ENCODE results near the gene CYTH4.

Gene CYTH4

GRCh38 chr22:37295213-37295886 lies 13.0 kb downstream of the CYTH4 start:
- TF ChIP-seq, protein P1, sequence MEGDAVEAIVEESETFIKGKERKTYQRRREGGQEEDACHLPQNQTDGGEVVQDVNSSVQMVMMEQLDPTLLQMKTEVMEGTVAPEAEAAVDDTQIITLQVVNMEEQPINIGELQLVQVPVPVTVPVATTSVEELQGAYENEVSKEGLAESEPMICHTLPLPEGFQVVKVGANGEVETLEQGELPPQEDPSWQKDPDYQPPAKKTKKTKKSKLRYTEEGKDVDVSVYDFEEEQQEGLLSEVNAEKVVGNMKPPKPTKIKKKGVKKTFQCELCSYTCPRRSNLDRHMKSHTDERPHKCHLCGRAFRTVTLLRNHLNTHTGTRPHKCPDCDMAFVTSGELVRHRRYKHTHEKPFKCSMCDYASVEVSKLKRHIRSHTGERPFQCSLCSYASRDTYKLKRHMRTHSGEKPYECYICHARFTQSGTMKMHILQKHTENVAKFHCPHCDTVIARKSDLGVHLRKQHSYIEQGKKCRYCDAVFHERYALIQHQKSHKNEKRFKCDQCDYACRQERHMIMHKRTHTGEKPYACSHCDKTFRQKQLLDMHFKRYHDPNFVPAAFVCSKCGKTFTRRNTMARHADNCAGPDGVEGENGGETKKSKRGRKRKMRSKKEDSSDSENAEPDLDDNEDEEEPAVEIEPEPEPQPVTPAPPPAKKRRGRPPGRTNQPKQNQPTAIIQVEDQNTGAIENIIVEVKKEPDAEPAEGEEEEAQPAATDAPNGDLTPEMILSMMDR (IDR thresholded peaks at IDR 0.05; ENCODE audit: poor library complexity, severe bottlenecking) = no peak
- ATAC-seq (ENCODE audit: low read depth) = no peak
- Histone ChIP-seq H3K4me3 (ENCODE audit: severe bottlenecking) (no peak overlapping the region), H3K36me3 (ENCODE audit: low read depth) (no peaks in the 10 kb centered on the region), H3K4me1 (ENCODE audit: insufficient read depth, poor library complexity, severe bottlenecking) (no peaks in the 10 kb centered on the region), H3K27ac (ENCODE audit: poor library complexity, severe bottlenecking) (no peak overlapping the region), H3K27me3 (ENCODE audit: insufficient read depth, poor library complexity, severe bottlenecking) (no peaks in the 10 kb centered on the region), H3K9me3 (ENCODE audit: severe bottlenecking) (no peaks in the 10 kb centered on the region)
- no peak for DNase-seq (ENCODE audit: low spot score)

DNA sequence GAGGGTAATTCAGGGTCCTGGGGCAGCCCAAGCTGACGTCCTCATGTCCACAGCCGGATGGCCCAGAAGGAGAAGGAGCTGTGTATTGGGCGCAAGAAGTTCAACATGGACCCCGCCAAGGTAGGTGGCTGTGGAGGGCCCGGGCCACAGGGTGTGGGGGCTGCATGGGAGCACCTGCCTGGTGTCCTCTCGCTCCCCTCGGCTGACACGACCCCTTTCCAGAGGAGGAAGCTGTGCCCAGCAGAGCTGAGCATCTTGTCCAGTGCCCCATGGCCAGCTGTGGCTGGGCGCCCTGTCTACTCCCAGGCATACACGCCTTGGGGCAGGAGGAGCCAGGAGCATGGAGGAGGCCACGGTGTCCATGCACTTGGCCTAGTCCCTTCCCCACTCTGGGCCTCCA lies 13.6 kb downstream of the CYTH4 start:
- DNase-seq (ENCODE audit: low spot score) (no peak), ATAC-seq (ENCODE audit: low read depth) (no peak)
- Histone ChIP-seq H3K27ac (ENCODE audit: poor library complexity, severe bottlenecking) (no peak overlapping the region), H3K4me3 (ENCODE audit: severe bottlenecking) (no peak overlapping the region), H3K27me3 (ENCODE audit: insufficient read depth, poor library complexity, severe bottlenecking) (no peaks in the 10 kb centered on the region), H3K36me3 (ENCODE audit: low read depth) (no peaks in the 10 kb centered on the region), H3K9me3 (ENCODE audit: severe bottlenecking) (no peaks in the 10 kb centered on the region), H3K4me1 (ENCODE audit: insufficient read depth, poor library complexity, severe bottlenecking) (no peaks in the 10 kb centered on the region)
- TF ChIP-seq, protein P1 (IDR thresholded peaks at IDR 0.05; ENCODE audit: poor library complexity, severe bottlenecking) = no peak

- no peaks in the 10 kb centered on the region for H3K36me3 ChIP-seq (ENCODE audit: low read depth)
- peaks cover 4% of the 10 kb centered on the region for H3K4me1 ChIP-seq (ENCODE audit: insufficient read depth, poor library complexity, severe bottlenecking)
- no peaks in the 10 kb centered on the region for H3K9me3 ChIP-seq (ENCODE audit: severe bottlenecking)
- ATAC-seq (ENCODE audit: low read depth) (no peak), DNase-seq (ENCODE audit: low spot score) (no peak)
- no peak overlapping the region for H3K4me3 ChIP-seq (ENCODE audit: severe bottlenecking)
- TF ChIP-seq, protein P1 (IDR thresholded peaks at IDR 0.05; ENCODE audit: poor library complexity, severe bottlenecking) = no peak
- H3K27me3 ChIP-seq (ENCODE audit: insufficient read depth, poor library complexity, severe bottlenecking) = no peaks in the 10 kb centered on the region
- H3K27ac ChIP-seq (ENCODE audit: poor library complexity, severe bottlenecking) = no peak overlapping the region
Measured at GRCh38 chr22:37298748-37299495, 16.6 kb downstream of the CYTH4 start.

- H3K4me1 ChIP-seq (ENCODE audit: insufficient read depth, poor library complexity, severe bottlenecking) = peaks cover 15% of the 10 kb centered on the region
- H3K27ac ChIP-seq (ENCODE audit: poor library complexity, severe bottlenecking) = no peak overlapping the region
- TF ChIP-seq, protein P1 (IDR thresholded peaks at IDR 0.05; ENCODE audit: poor library complexity, severe bottlenecking) = no peak
- H3K27me3 ChIP-seq (ENCODE audit: insufficient read depth, poor library complexity, severe bottlenecking) = no peaks in the 10 kb centered on the region
- DNase-seq (ENCODE audit: low spot score) = no peak
- no peaks in the 10 kb centered on the region for H3K9me3 ChIP-seq (ENCODE audit: severe bottlenecking)
- H3K4me3 ChIP-seq (ENCODE audit: severe bottlenecking) = no peak overlapping the region
- ATAC-seq (ENCODE audit: low read depth) = no peak
- H3K36me3 ChIP-seq (ENCODE audit: low read depth) = no peaks in the 10 kb centered on the region
Measured at GRCh38 chr22:37299969-37300509, 17.7 kb downstream of the CYTH4 start.

Data from RWPE2 (cell line).